HG02623 (cell line): Measurements from ENCODE around the gene FRMPD4.

ENCODE experiments used
- ATAC-seq: cut with Tn5 transposase; IDR thresholded peaks from one replicate; pipeline ENCODE4 v1.9.1; 2021; ENCODE audit warnings: moderate library complexity; ENCODE audit not compliant: unreplicated experiment

FRMPD4 gene

DNA sequence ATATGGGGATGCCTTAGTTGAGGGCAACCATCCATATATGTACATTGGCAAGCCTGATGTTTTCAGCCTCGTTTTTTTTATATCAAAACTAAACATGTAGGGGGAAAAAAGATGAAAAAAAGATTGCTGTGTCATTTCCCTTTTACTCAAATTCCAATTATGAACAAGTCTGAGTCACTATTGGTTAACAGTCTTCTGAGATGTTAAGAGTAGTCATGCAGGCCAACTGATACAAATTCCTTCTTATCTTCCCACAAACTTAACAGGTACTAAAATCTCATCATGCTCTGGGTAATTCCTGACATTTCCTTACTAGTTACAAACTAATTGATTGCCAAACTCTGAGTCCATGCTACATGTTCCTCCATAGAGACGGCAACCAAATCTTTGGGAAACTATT is 222.1 kb downstream of the FRMPD4 start:
- no peak for ATAC-seq

DNA sequence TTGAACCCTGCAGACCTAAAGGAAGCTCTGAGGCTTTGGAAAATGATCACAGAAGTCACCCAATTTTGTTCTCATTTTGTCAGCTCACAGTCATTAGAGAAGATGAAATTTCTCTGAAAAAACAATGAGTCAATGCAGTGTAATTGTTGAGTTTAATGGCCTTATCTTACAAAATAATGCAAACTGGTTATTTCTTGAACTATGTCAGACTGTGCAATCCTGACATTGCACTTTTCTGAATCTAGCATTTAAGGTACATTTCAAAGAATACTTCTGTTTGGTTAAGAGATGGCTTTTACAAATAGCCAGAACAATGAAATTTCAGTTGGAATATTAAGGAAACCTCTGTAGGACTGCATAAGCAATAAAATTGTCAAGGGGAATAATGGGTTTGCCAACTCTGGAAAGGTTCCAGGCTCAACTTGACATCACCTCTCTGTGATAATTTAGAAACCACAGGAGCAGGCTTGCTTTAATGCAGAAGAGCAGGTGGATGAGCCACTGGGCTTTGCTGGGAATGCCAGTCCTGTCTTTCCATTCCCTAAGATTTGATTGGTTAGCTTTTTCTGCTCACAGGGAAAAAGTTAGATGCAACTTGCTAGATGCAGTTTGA is 222.8 kb downstream of the FRMPD4 start:
- ATAC-seq = no peak

DNA sequence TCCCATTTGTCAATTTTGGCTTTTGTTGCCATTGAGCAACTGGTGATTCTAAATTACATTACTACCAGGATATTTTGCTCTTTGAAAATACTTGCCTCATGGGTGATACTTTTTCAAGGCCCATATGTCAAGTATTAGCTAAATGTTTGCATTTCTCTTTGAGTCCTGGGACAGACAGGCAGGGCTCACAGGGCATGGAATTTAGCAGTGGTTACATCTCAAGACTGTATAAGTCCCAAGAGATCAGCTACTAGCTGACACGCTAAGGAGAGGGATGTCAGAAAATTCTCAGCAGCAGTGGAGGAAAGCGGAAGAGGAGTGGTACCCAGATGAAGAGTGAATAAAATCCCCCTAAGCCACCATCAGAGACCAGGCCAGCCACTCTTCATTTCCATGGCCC is 224.9 kb downstream of the FRMPD4 start:
- no peak for ATAC-seq

DNA sequence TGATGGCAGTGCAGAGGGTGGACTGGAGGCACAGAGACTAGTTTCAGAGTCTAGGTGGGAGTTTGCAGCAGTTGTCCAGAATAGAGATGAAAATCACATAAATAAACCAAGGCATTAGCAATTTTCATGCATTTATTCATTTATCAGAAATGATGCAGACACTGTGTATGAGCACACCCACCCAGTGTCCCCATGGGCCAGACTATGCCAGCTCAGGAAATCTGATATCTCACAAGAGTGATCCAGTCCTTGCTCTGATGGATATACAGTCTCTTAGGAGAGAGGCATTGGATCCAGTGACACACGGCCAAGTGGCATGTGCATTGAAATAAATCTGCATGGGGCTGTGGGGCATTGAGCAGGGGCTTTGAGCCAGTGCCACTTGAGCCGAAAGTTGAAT is 228.2 kb downstream of the FRMPD4 start:
- ATAC-seq = no peak

DNA sequence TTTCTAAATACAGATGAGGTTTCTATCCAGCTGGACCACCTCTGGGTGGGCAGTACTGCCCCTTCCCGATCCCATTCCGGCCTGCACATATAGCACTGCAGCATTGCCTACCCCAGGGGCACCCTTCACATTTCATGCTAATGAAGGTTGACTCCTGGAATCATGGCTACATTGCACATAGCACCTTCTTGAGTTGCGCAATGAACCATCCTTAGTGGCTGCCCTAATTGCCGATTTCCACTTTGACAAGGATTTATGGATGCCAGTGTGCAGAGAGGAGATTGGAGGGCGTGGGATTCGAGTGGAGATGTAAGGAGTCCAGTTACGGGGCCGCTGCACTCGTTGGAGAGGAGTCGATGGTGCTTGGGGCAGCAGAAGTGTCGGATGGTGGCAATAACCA is 229.0 kb downstream of the FRMPD4 start:
- no peak for ATAC-seq

DNA sequence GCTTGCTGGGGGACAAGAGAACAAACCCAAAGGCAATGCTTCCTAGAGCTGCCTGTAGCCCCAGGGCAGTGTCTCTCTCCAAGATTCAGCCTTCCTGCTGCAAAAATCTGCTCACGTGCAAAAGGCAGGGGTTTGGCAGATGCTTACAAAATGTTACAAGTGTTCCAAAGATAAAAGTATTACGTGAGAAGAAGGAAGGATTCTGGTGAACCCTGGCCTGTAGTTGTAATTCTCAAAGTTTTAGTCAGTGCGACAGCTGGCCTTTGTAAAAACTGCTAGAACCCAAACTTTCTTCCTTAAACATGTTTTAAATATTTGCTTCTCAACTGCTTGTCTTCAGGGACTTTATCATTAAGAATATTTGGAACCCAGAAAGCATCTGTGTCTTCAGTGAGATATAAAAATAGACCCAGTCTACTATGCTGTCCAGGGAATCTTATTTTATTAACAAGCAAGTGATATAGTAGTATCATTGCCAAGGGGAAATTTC is 232.3 kb downstream of the FRMPD4 start:
- ATAC-seq = no peak

DNA sequence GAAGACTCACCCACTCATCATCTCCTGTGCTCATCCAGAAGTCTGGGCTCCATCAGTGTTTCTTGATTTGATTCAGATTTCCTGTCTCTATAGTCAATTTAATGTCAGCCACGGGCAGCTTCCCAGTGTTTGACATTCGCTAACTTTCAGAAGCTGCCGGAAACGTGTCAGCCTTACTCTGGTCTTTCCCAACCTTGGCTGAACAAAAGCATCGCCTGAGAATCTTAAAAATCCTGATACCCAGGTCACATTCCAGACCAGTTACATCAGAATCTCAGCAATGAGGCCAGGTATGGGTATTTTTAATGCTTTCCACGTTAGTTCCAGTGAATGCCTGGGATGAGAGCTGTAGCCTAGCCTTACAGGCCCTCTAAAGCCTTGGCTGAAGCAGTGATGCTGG is 233.8 kb downstream of the FRMPD4 start:
- ATAC-seq = no peak

DNA sequence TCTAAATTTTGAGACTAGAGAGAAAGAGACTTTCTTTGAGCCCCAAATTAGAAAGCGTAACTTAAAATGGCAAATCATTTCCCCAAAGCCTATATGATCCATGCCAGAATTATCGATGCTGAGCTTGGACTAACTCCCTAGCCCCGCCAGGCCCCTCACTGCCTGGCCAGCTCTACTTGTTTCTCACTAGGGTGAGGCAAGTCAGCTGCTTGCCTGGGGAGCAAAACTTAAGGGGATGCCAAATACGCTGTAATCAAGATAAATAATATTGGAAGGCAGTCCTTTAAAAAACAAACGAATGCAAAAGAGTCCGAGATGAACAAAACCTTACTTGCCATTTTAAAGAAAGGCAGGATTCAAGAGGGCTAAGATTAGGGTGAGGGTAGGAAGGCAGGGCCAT is 236.0 kb downstream of the FRMPD4 start:
- no peak for ATAC-seq

DNA sequence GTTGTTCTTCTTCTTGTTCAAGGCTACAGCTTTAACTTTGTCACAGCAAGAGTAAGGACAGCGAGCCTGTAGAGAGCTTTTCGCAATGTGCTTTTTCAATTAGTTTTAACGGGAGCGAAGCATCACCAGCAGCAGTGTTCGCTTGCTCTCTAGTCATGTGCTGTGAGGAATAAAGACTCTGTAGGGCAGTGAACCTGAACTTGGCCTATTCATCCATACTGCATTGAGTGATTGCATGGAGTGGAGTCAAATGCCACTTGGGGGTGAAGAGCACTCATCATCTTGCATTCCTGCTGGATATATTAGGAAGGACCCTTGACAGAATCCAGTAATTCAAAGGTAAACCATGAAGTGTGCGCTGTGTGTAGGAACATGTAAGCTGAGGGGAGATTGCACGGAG is 240.0 kb downstream of the FRMPD4 start:
- ATAC-seq = no peak

DNA sequence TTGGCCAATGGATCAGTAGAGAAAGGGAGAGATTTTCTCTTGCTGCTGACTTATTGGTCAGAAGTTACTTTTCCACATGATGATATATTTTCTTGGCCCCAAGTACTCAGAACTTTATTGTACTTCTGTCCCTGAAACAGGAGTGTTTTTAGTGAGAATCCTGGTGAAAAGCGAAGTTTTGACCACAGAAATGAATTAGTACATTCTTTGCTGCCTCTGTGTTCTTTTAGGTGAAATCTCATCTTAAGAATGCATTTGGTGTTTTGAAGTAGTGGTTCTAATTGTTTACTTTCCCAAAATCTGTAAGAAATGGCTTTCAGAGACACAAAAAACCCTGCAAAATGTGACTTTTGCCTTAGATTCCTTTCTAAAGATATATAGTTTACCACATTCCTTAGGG is 240.4 kb downstream of the FRMPD4 start:
- no peak for ATAC-seq

DNA sequence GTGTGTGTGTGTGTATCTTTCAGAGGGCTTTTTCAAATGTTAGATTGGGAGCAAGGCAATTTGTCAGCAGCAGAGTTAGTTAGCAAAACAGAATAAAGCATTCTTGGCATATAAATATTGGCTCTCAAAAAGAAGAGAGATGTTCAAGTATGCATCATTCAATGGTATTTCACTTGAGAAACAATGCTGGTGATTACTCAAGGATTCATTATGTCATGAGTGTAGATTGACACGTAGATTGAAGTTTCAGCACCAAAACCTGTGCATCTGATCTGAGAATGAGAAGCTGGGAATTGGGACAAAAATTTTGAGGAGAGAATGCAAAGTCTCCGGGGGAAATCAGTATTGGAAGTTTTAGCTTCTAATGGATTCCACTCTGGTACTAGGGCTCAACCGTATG is 241.4 kb downstream of the FRMPD4 start:
- ATAC-seq = no peak

DNA sequence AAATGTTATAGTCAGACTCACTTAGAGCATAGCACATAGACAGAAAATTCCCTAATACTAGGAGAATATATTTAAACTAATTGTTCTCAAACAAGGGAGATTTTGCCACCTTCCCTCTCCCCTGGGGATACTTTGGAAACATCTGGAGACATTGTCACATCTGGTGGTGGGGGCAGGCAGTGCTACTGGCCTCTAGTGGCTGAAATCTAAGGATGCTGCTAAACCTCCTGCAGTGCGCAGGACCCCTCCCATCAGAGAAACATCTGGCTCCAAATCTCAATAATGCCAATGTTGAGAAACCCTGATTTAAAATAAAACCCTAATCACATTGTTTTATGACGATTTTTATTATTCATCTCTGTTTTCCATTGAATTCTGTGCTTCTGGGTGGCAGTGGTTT is 244.9 kb downstream of the FRMPD4 start:
- ATAC-seq = no peak

DNA sequence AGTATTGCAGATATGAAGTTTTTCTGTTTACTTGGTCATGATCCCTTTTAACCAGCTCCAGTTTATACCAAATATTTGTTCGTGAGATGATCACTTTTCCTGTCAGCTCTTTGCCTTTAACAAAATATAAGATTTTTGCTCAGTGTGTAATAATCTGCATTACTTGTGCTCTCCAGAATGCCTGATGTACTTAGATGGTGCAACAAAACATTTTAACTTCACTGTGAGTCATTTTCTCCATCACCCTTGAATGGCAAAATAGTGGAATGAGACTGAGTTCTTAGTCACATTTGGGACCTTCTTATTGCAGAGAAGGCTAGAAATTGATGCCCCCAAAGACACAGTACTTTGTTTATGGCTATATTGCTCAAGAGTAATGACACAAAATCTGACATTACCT is 252.0 kb downstream of the FRMPD4 start:
- no peak for ATAC-seq

DNA sequence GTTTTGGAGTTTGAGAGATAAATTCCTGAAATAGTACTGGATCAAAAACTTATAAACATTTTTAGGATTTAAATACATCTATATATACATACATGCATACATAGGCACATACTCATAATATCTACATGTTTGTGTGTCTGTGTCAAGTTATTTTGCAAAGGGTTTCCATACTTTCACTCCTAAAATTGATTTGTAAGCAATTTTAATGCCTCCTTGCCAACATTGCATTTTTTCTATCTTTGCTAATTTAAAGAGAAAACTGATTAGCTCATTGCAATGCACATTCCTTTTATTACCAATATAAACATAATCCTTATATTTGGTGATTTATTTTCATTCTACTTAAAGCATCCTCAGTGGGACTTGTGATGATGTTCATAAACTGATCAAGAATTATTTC is 258.3 kb downstream of the FRMPD4 start:
- ATAC-seq = no peak

DNA sequence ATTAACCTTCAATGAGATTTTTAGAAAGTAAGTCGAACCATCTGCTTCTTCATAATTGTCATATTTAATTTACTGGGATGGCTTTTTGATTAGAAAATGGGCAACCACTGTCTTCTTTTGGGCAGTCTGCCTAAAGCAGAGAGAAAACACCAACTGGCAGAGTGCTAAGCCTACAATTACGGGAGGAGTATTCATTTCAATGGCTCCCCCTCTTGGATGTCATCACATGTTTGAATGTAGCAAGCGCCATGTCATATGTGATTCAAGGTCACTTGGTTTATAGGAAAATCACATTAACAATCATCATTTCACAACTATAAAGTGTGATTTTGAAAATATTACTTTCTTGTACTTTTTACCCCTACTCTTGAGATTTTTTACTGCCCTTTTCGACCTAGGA is 261.9 kb downstream of the FRMPD4 start:
- no peak for ATAC-seq

DNA sequence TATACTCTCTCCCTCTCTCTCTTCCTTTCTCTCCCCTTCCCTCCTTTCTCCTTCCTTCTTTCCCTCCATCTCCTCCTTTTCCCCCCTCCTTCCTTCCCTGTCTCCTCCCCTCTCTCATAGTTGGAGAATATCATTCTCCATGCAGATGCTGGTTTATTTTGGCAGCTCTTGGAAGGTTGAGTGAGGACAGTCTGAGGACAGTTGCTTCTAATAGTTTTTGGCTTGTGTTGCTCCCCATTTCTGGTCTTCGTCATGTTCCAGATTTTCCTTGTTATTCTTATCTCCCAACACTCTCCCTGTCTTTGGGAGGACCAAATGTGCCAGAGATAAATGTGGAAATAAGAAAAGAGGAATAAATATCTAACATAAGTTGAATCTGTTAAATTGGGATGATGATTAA is 263.0 kb downstream of the FRMPD4 start:
- no peak for ATAC-seq

DNA sequence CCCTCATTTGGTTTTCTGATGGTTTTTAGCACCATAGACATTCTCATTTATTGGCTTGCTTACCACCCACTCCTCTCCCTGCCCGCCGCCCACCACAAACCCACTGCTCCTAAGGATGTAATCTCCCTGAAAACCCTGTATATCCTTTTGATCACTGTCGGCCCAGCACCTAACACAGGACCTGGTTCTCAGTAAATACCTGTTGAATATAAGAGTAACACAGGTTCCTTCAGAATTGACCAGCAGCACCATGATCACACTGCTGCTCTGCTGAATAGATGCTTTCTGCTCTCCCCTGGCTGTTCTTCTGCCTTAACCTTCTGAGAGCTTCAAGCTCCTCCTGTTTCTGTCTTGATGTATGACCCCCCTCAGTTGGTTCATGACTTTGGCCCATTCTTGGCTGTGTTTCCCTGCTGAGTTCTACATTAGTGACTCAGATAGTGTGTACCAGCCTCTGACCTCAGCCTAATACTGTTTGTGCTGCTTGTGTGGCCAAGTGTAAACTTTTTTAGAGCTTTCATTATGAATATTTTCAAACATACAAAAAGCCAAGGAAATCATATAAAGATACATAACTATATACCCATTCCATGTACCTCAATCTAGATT is 265.3 kb downstream of the FRMPD4 start:
- ATAC-seq = no peak

DNA sequence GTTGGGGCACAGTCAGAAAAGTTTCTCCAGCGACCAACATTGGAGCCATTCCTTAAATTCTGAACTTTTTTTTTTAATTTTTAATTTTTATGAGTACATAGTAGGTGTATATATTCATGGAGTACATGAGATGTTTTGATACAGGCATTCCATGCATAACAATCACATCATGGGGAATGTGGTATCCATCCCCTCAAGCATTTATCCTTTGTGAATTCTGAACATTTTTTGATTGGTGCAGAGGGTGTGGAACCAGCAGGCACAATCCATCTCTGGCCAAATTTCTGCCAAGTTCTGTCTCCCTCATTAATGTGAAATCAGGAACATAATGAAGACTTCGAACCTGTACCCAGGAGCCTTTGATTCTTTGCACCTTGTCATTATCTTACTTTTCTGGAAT is 267.0 kb downstream of the FRMPD4 start:
- ATAC-seq = no peak

DNA sequence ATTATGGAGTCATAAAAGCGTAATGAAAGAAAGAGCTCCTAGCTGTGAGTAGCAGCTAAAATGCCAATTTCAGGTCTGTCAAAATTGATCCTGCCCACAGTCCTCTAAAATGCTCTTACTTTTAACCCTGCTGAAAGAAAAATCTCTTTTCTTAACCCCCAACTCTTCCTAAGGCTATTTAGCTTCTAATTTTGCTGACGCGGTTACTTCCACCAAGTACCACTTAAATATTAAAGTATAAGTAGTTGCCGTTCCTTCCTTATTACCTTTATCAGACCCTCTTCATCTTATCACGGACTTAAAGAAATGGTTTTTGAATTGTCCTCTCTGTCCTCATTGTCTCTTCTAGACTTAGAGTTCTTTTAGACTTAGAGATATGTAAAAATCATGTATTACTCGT is 272.2 kb downstream of the FRMPD4 start:
- ATAC-seq = no peak

DNA sequence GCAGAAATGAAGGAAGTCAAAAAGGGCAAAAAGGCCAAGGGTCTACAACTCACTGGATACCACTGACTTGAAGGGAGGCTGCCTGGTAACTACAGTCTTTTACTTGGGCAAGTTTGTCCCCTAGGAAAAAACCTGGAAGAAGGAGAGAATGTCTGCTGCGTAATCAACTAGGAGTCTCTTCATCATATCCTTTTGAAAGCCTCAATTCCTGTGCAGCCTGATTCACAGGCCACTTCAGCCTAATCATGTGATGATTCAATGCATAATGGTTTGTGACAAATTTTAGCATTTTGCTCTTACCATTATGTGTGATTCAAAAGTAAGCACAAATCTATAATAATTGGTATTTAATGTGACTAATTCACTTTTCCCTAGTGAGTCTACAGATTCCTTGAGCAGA is 273.6 kb downstream of the FRMPD4 start:
- no peak for ATAC-seq

DNA sequence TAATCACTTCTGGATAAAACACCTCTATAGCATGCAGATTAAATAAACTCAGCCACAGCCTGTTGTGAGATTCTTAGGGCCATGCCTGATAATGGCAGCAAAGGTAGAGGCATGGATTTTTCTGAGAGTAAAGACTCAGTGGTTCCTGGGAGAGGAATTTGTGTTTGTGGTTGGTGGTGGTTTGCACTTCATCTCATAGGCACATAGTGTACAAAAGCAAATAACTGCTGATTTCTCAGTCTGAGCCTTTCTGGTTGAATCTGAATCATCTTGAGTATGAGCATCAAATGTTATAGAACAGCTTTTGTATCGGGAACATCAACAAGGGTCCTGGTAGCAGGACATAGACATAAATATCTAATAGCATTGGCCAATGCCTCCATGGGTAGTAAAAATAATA is 274.3 kb downstream of the FRMPD4 start:
- ATAC-seq = no peak

DNA sequence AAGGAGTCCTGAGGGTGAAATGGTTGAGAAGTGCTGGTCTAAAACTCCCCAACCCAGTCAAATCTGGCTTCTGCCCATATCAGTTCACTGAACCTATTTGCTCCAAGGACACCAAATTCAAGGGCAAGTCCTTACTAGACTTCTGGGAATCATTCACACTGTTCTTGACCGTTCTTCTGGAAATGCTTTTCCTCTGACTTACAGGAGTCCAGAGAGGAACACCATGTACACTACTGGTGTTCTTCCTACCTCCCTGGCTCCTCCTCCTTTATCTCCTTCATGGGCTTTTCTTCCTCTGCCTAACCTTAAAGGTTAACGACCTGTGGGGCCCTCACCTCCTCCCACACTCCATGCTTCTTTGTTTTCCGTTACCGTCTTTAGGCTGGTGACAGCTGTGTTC is 281.3 kb downstream of the FRMPD4 start:
- no peak for ATAC-seq

DNA sequence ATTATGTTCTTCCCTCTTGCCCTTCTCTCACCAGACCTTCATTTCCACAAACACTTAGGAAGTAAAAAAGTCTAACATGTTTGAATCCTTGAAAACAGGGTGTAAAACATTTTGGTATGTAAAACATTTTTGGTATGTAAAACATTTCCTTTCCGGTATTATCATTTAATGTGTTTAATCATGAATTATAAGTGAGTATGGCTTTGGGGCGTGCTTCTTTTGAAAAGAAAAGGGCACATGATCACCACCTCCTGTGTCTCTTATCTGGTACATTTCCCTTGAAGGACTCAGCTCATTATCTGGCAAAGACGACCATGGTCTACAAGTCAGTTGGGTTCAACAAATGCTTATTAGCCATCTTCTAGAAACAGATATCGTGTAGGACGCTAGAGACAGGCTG is 283.6 kb downstream of the FRMPD4 start:
- ATAC-seq = no peak
